HepG2 (cell line): ENCODE measurements around the gene RERE. TPM values are rescaled to one million over a fixed set of nuclear protein-coding genes. Genes with fewer than 3 reads are reported as not detected.

ENCODE experiments used
- HNRNPL ChIP-seq: fragments of 200-400 bp; formaldehyde crosslinking; IDR thresholded peaks from 2 replicates; pipeline ENCODE4 v1.6.1; 2017; ENCODE audit warnings: mild to moderate bottlenecking, low read depth, low read length
- SMAD1 ChIP-seq: sonication (generic); formaldehyde crosslinking; IDR thresholded peaks from 2 replicates; pipeline ENCODE4 v1.4.0; 2020; ENCODE audit warnings: missing genetic modification reagents, low read depth, mild to moderate bottlenecking, borderline replicate concordance
- YY1 ChIP-seq: IDR thresholded peaks from 2 replicates; pipeline ENCODE4 v1.6.1; 2011; ENCODE audit warnings: low read length, low read depth, moderate library complexity, mild to moderate bottlenecking; ENCODE audit not compliant: insufficient read depth, insufficient replicate concordance
- ZNF318 ChIP-seq: sonication (generic); formaldehyde crosslinking; IDR thresholded peaks from 2 replicates; pipeline ENCODE4 v1.4.0; 2020; ENCODE audit warnings: mild to moderate bottlenecking, missing genetic modification reagents
- ZNF703 ChIP-seq: sonication (generic); formaldehyde crosslinking; IDR thresholded peaks from 2 replicates; pipeline ENCODE4 v1.5.1; 2020; ENCODE audit warnings: missing genetic modification reagents, mild to moderate bottlenecking, moderate library complexity, borderline replicate concordance
- polyA plus RNA-seq, 8 experiments: library from polyadenylated mRNA; depleted of rRNA in 3 of 8; stranded (reverse) in 7 of 8; unstranded in 1 of 8; fragments of >200 nt; fragmentation: Illumina TruSeq in 4 of 8; extraction: Trizol in 4 of 8; gene quantifications; 2 replicates each; pipeline versions ENCODE4 v1.2.1 to v1.2.3, GENCODE V29; 2011 to 2016; ENCODE audit warnings: low read depth in 4 of 8, missing spikeins in 1 of 8, mixed read lengths in 1 of 8; ENCODE audit not compliant: insufficient read depth in 1 of 8
- total RNA-seq, 5 experiments: library from RNA; depleted of rRNA; stranded (reverse); fragments of >200 nt; fragmentation: Illumina TruSeq; extraction: Trizol; gene quantifications; 2 replicates each; pipeline ENCODE4 v1.2.3, GENCODE V29; 2016; ENCODE audit warnings: low read depth in 1 of 5
- TF ChIP-seq, protein P1 (sequence below): sonication (generic); formaldehyde crosslinking; IDR thresholded peaks from 2 replicates; pipeline ENCODE4 v1.9.0; 2021; ENCODE audit warnings: missing genetic modification reagents, borderline replicate concordance
- TF ChIP-seq, protein P2 (sequence below): sonication (generic); formaldehyde crosslinking; IDR thresholded peaks from 2 replicates; pipeline ENCODE4 v1.4.0; 2020; ENCODE audit warnings: missing genetic modification reagents, borderline replicate concordance
- TF ChIP-seq, protein P3 (sequence below): sonication (generic); formaldehyde crosslinking; IDR thresholded peaks from 2 replicates; pipeline ENCODE4 v1.5.1; 2020; ENCODE audit warnings: mild to moderate bottlenecking, missing genetic modification reagents, borderline replicate concordance
- TF ChIP-seq, protein P4 (sequence below): sonication (generic); formaldehyde crosslinking; IDR thresholded peaks from 2 replicates; pipeline ENCODE4 v1.4.0; 2020; ENCODE audit warnings: mild to moderate bottlenecking, low read depth, missing genetic modification reagents

The RERE gene
- total and polyA plus RNA-seq, 2 of the 13 experiments (the other 11 are each of a cell fraction or from before 2014, with no cell fraction given), result 18.3 to 21.9 TPM

DNA sequence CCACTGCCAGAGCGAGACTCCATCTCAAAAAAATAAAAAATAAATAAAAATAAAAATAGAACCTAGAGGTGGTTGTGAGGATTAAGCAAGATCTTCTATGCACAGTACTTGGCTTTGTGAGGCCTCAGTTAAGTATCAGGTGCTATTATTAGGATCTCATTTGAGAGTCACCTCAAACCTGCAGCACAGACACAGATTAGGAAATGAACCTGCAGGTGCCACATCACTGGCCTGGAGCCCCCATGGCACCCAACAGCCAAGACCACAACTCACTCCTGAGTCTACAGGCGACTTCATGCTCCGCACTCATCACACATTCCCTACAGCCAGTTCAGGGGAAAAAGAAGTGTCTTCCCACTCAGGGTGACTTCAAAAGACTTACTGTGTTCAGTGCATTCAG lies 322.8 kb downstream of the RERE start (continued):
- TF ChIP-seq, protein P1, sequence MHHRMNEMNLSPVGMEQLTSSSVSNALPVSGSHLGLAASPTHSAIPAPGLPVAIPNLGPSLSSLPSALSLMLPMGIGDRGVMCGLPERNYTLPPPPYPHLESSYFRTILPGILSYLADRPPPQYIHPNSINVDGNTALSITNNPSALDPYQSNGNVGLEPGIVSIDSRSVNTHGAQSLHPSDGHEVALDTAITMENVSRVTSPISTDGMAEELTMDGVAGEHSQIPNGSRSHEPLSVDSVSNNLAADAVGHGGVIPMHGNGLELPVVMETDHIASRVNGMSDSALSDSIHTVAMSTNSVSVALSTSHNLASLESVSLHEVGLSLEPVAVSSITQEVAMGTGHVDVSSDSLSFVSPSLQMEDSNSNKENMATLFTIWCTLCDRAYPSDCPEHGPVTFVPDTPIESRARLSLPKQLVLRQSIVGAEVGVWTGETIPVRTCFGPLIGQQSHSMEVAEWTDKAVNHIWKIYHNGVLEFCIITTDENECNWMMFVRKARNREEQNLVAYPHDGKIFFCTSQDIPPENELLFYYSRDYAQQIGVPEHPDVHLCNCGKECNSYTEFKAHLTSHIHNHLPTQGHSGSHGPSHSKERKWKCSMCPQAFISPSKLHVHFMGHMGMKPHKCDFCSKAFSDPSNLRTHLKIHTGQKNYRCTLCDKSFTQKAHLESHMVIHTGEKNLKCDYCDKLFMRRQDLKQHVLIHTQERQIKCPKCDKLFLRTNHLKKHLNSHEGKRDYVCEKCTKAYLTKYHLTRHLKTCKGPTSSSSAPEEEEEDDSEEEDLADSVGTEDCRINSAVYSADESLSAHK (CRISPR knock-in tag), result no peak
- TF ChIP-seq SMAD1 (CRISPR knock-in tag), result no peak
- TF ChIP-seq ZNF318, result no peak
- TF ChIP-seq ZNF703 (CRISPR knock-in tag), result no peak
- TF ChIP-seq, protein P2, sequence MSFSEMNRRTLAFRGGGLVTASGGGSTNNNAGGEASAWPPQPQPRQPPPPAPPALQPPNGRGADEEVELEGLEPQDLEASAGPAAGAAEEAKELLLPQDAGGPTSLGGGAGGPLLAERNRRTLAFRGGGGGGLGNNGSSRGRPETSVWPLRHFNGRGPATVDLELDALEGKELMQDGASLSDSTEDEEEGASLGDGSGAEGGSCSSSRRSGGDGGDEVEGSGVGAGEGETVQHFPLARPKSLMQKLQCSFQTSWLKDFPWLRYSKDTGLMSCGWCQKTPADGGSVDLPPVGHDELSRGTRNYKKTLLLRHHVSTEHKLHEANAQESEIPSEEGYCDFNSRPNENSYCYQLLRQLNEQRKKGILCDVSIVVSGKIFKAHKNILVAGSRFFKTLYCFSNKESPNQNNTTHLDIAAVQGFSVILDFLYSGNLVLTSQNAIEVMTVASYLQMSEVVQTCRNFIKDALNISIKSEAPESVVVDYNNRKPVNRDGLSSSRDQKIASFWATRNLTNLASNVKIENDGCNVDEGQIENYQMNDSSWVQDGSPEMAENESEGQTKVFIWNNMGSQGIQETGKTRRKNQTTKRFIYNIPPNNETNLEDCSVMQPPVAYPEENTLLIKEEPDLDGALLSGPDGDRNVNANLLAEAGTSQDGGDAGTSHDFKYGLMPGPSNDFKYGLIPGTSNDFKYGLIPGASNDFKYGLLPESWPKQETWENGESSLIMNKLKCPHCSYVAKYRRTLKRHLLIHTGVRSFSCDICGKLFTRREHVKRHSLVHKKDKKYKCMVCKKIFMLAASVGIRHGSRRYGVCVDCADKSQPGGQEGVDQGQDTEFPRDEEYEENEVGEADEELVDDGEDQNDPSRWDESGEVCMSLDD, result no peak
- no peak for TF ChIP-seq HNRNPL
- TF ChIP-seq YY1, result no peak
- TF ChIP-seq, protein P3, sequence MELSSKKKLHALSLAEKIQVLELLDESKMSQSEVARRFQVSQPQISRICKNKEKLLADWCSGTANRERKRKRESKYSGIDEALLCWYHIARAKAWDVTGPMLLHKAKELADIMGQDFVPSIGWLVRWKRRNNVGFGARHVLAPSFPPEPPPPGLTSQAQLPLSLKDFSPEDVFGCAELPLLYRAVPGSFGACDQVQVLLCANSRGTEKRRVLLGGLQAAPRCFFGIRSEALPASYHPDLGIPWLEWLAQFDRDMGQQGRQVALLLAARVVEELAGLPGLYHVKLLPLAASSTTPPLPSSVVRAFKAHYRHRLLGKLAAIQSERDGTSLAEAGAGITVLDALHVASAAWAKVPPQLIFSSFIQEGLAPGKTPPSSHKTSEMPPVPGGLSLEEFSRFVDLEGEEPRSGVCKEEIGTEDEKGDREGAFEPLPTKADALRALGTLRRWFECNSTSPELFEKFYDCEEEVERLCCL (CRISPR knock-in tag), result no peak
- TF ChIP-seq, protein P4, sequence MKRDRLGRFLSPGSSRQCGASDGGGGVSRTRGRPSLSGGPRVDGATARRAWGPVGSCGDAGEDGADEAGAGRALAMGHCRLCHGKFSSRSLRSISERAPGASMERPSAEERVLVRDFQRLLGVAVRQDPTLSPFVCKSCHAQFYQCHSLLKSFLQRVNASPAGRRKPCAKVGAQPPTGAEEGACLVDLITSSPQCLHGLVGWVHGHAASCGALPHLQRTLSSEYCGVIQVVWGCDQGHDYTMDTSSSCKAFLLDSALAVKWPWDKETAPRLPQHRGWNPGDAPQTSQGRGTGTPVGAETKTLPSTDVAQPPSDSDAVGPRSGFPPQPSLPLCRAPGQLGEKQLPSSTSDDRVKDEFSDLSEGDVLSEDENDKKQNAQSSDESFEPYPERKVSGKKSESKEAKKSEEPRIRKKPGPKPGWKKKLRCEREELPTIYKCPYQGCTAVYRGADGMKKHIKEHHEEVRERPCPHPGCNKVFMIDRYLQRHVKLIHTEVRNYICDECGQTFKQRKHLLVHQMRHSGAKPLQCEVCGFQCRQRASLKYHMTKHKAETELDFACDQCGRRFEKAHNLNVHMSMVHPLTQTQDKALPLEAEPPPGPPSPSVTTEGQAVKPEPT (CRISPR knock-in tag), result no peak
